GM19452 (cell line): Measurements from ENCODE around the gene WIPF1.

Experiments
- ATAC-seq: cut with Tn5 transposase; IDR thresholded peaks from one replicate; pipeline ENCODE4 v1.9.1; 2021; ENCODE audit not compliant: unreplicated experiment

Gene WIPF1

GRCh38 chr2:174545240-174545639, 52.4 kb downstream of the WIPF1 start:
- ATAC-seq: no peak

- no peak for ATAC-seq
Measured at GRCh38 chr2:174544802-174545201, 52.8 kb downstream of the WIPF1 start.

- no peak for ATAC-seq
Measured at GRCh38 chr2:174544156-174544555, 53.4 kb downstream of the WIPF1 start.

GRCh38 chr2:174540893-174541292, 56.7 kb downstream of the WIPF1 start:
- ATAC-seq: no peak

GRCh38 chr2:174535757-174536703, 61.6 kb downstream of the WIPF1 start:
- no peak for ATAC-seq

GRCh38 chr2:174535083-174535482, 62.5 kb downstream of the WIPF1 start:
- no peak for ATAC-seq

GRCh38 chr2:174529916-174530315, 67.7 kb downstream of the WIPF1 start:
- ATAC-seq: no peak

GRCh38 chr2:174527959-174528358, 69.6 kb downstream of the WIPF1 start:
- no peak for ATAC-seq

GRCh38 chr2:174527101-174527721, 70.4 kb downstream of the WIPF1 start:
- ATAC-seq: no peak

- ATAC-seq: no peak
Measured at GRCh38 chr2:174524527-174524926, 73.1 kb downstream of the WIPF1 start.

GRCh38 chr2:174522553-174522952, 75.1 kb downstream of the WIPF1 start:
- ATAC-seq: no peak

- ATAC-seq: no peak
Measured at GRCh38 chr2:174518395-174518794, 79.2 kb downstream of the WIPF1 start.

- ATAC-seq: no peak
Measured at GRCh38 chr2:174516501-174517378, 80.9 kb downstream of the WIPF1 start.

GRCh38 chr2:174512345-174512744, 85.3 kb downstream of the WIPF1 start:
- ATAC-seq: no peak

- ATAC-seq: no peak
Measured at GRCh38 chr2:174511580-174512260, 85.9 kb downstream of the WIPF1 start.

GRCh38 chr2:174510583-174511189, 86.9 kb downstream of the WIPF1 start:
- no peak for ATAC-seq
